ENCODE results near the gene BAZ2B.

Gene BAZ2B

GRCh38 chr2:159462201-159462785 is 154.1 kb downstream of the BAZ2B start:
- DNase-seq (ENCODE audit: low spot score): no peak

GRCh38 chr2:159461076-159461475 is 155.3 kb downstream of the BAZ2B start:
- DNase-seq (ENCODE audit: low spot score): no peak

- DNase-seq (ENCODE audit: low spot score): no peak
Measured at GRCh38 chr2:159460227-159460626, 156.1 kb downstream of the BAZ2B start.

DNA sequence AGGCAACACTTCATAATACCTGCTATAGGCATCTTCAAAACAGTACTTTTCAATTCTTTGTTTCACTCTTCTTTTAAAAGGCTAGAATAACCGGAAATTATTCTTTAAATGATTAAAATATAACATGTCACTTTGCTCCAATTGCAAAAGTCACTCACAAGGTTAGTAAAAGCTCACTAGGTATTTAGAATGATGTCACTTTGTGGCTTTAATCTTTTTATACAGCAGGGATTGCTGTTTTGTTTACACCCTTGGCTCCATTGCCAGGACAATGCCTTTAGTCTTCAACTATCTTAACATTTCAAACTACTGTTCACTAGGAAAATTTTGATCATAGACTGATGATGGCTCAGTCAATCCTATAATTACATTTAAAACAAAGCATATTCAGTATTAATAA is 157.1 kb downstream of the BAZ2B start:
- peak; percentile 2 for DNase-seq (ENCODE audit: low spot score)

GRCh38 chr2:159457589-159457988 is 158.8 kb downstream of the BAZ2B start:
- no peak for DNase-seq (ENCODE audit: low spot score)

DNA sequence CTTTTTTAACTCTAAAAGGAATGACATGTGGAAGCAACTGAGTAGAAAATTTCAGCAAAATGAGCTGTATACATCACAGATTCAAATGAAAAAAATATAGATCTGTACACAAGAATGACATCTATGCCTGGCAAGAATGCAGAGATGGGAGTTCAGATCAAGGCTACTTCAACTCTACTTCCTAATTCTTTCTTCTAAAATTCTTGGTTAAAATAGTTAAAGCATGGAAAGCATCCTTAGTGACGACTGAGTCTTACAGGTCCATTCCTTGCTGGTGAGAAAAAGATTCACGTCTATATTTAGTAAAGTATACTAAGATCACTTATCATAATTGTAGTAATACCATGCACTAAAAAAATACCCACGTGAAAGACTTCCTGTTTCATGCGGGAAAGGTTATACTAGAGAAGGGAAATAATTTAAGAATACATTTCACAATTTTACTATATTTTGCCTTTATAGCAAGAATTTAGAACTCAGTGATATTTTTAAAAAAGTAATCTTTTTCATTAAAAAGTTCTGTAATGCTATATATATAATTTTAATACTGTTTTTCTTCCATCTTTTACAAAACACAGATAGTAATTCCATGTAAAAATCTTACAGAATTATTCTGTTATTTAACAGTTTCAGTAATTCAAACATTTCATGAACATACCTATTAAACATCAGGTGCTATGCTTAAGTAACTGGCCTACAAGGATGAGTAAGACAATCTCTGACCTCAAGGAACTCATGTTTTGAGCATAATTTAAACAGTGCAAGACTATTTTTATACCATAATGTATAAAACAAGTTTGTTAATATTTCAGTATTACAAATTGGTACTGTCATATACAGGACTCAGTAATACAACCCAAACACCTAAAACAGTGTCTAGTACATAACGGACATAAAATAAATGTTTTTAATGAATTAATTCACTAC is 159.6 kb downstream of the BAZ2B start:
- DNase-seq (ENCODE audit: low spot score): no peak

DNA sequence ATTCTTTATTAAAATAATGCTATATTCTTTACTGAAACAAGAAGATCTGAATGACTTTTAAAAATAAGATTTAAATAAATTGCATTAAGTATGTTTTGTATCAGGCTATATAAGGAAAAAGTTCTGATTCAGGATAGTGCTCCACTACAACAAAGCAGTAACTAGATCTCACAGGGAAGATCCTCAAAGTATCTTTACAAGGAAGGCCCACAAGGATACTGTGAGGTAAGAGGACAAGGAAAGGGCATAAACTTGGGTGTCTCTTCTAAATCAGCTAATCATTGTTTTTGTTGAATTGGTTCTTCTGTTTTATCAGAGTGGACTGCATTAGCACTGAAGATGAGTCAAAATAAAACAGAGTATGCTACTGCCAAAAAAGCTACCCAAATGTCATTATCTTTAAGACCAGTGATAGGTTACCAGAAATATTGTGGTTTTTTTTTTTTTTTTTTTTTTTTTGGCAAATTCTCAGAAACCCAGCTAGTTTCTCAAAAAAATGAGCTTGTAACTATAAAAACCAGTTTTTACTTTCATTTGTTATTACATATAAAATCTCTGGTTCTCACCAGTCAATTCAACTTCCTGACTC is 160.9 kb downstream of the BAZ2B start:
- DNase-seq (ENCODE audit: low spot score): peak; percentile 21

DNA sequence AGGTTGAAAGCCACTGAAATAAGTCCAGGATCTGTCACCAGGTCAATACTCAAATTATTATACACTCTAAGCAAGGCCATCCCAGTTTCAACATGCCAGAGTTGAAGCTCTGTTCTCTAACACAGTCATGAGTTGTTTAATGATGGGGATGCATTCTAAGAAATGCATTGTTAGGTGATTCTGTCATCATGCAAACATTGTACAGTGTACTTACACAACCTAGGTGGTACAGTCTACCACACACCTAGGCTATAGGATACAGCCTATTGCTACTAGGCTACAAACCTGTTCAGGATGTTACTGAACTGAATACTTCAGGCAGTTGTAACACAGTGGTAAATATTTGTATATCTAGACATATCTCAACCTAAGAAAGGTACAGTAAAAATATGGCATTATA is 162.2 kb downstream of the BAZ2B start:
- DNase-seq (ENCODE audit: low spot score): no peak

DNA sequence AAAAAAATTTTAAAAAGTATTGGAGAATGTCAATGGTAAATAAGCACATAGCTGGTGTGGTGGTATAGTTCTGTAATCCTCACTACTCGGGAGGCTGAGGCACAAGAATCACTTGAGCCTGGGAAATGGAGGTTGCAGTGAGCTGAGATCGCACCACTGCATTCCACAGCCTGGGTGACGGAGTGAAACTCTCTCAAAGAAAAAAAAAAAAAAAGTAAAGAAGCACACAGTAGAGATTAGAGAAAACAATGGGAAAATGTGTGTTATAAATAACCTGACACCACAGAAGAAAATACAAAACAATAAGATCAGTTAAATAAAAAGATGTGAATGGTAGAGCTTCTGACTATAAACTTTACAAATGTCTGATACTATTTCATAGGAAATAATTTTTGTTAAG is 166.2 kb downstream of the BAZ2B start:
- no peak for DNase-seq (ENCODE audit: low spot score)

DNA sequence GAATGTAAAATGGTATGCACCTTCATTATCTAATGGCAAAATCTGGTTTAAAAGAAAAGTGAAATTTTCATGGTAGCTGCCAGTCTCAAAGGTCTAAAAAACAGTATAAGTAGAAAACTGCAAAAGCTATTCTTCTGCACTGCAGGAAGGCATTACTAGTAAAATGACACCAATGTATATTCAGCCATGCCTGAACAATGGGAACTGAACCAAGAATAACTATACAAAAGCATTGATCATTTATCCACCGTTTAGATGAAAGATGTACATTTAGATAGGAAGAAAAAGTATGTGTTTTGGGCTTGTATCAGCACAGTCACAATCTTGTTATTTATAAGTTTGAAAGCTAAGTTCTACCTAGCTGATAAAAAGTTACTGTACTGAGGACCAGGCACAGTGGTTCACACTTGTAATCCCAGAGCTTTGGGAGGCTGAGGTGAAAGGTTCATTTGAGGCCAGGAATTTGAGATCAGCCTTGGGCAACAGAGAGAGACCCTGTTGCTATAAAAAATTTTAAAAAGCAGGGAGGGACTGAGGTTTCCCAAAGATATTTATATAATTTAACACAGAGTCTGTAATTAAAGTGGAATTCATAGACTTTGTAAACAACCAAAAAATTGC is 166.7 kb downstream of the BAZ2B start:
- DNase-seq (ENCODE audit: low spot score): no peak

- no peak for DNase-seq (ENCODE audit: low spot score)
Measured at GRCh38 chr2:159446817-159447216, 169.5 kb downstream of the BAZ2B start.

- no peak for DNase-seq (ENCODE audit: low spot score)
Measured at GRCh38 chr2:159446201-159446600, 170.1 kb downstream of the BAZ2B start.

GRCh38 chr2:159445307-159445706 is 171.0 kb downstream of the BAZ2B start:
- no peak for DNase-seq (ENCODE audit: low spot score)

DNA sequence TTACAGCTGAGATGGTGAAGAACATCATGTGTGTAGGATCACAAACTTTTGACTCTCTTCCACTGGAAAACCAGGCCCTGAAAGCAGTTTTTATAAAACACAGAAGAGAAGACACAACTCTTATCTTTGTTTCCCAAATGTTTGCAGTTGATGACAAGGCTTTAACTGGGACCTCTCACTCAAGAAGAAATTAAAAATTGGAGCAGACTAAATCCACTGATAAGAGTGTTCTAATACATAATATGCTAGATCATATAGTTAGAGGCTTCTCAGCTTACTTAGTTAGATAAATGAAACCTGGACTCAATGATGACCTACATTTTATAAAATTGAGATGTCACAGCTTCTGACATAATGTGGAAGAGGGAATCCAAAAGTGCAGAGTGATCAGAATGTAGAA is 171.6 kb downstream of the BAZ2B start:
- no peak for DNase-seq (ENCODE audit: low spot score)

- no peak for DNase-seq (ENCODE audit: low spot score)
Measured at GRCh38 chr2:159442159-159442852, 174.0 kb downstream of the BAZ2B start.

GRCh38 chr2:159441182-159441581 is 175.2 kb downstream of the BAZ2B start:
- no peak for DNase-seq (ENCODE audit: low spot score)

DNA sequence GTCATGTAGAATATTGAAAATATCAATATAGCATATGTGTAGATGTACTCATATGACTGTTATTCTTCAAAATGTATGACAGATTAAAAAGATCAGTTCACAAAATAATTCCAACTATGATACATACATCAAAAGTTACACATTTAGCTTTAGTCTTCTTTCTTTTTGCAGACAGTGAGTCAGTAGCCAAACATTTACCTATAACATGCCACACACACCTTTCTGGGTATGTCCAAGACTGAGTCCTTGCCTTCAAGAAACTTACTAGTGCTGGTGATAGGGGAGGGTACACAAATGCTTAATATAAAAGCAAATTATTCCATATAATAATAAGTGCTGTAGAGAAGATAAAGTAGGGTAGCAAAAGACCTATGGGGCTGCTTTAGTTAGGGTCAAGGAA is 176.9 kb downstream of the BAZ2B start:
- no peak for DNase-seq (ENCODE audit: low spot score)

GRCh38 chr2:159438720-159439353 is 177.5 kb downstream of the BAZ2B start:
- no peak for DNase-seq (ENCODE audit: low spot score)

GRCh38 chr2:159438284-159438683 is 178.1 kb downstream of the BAZ2B start:
- DNase-seq (ENCODE audit: low spot score): no peak

GRCh38 chr2:159432610-159433009 is 183.7 kb downstream of the BAZ2B start:
- DNase-seq (ENCODE audit: low spot score): no peak

DNA sequence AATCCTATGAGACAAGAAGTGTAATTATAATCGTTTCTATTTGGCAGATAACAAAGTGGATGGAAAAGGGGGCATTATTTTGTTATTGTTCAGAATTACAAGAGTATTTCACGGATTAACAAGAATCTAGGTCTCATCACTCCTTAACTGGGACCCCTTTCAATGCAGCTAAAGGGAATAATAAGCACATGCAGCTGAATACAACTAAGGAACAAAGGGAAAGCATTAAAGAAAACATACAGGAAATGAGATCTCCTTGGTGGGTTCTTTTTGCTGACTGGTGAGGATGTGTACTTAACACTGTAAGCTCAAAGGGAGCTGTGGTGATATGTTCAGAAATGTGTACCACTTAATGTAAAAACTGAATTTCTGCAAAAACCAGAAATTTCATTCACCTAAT is 189.3 kb downstream of the BAZ2B start:
- no peak for DNase-seq (ENCODE audit: low spot score)

GRCh38 chr2:159419403-159419802 is 196.9 kb downstream of the BAZ2B start:
- DNase-seq (ENCODE audit: low spot score): no peak

Measured in COLO829 (cell line).